Ishikawa (cell line): Measurements from ENCODE around the gene GSTO2.
A peak's percentile ranks its signal among the peaks of the same experiment; 100 is the strongest.

Experiments used
- CREB1 ChIP-seq: IDR thresholded peaks from 2 replicates; pipeline ENCODE4 v1.6.1; 2012; ENCODE audit warnings: low read depth
- EGR1 ChIP-seq: IDR thresholded peaks from 2 replicates; pipeline ENCODE4 v1.6.1; 2012
- EP300 ChIP-seq: IDR thresholded peaks from 2 replicates; pipeline ENCODE4 v1.6.1; 2012; ENCODE audit warnings: borderline replicate concordance
- MAX ChIP-seq: IDR thresholded peaks from 2 replicates; pipeline ENCODE4 v1.6.1; 2012
- TAF1 ChIP-seq: IDR thresholded peaks from 2 replicates; pipeline ENCODE4 v1.6.1; 2012; ENCODE audit warnings: low read depth, mild to moderate bottlenecking
- TCF12 ChIP-seq: IDR thresholded peaks from 2 replicates; pipeline ENCODE4 v1.6.1; 2012; ENCODE audit warnings: low read depth
- TEAD4 ChIP-seq: IDR thresholded peaks from 2 replicates; pipeline ENCODE4 v1.6.1; 2012
- YY1 ChIP-seq: IDR thresholded peaks from 2 replicates; pipeline ENCODE4 v1.6.1; 2012; ENCODE audit warnings: low read depth

- TF ChIP-seq EP300 (peak; percentile 22; the same call in 1 of the 2 replicates), TCF12 (peak; percentile 68), MAX (peak; percentile 89), TAF1 (peak; percentile 49; the same call in 1 of the 2 replicates), YY1 (peak; percentile 68), TEAD4 (no peak; the same call in 1 of the 2 replicates), EGR1 (peak; percentile 37; the same call in 1 of the 2 replicates), CREB1 (0 out of 2 replicates have a peak, but pooled peaks have one; percentile 42)
These were observed 37.0 kb upstream of the GSTO2 start, which contains the start of gene CFAP43 for GRCh38 chr10:104231784-104232612.
